ENCODE results near the gene SETBP1. TPM values are rescaled to one million over a fixed set of nuclear protein-coding genes. Genes with fewer than 3 reads are reported as not detected.

Gene SETBP1
- total RNA-seq, 1 donor from 2014 or later, result 12.0 TPM

DNA sequence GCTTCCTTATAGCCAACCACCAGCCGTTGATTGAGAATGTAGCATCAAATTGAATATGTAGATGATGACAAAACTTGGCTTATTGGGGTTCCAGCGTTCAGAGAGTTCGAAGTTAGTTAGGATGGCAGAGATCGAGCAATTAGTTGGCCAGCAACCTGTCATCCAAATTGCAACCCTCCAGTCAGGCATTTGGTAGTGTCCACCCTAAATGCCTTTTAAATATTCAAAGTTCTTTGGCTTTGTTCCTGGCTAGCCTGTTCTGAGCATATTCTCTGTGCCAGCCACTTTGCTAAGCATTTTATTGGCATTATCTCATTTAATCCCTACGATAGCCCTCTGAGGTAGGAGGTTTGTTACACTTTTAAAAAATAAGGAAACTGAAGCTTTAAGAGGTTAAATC lies 342.8 kb downstream of the SETBP1 start:
- no peak overlapping the region for H3K4me3 ChIP-seq
- H3K4me2 ChIP-seq, result no peak overlapping the region
- no peaks in the 10 kb centered on the region for H3K9me3 Mint-ChIP-seq
- TF ChIP-seq, protein P1, sequence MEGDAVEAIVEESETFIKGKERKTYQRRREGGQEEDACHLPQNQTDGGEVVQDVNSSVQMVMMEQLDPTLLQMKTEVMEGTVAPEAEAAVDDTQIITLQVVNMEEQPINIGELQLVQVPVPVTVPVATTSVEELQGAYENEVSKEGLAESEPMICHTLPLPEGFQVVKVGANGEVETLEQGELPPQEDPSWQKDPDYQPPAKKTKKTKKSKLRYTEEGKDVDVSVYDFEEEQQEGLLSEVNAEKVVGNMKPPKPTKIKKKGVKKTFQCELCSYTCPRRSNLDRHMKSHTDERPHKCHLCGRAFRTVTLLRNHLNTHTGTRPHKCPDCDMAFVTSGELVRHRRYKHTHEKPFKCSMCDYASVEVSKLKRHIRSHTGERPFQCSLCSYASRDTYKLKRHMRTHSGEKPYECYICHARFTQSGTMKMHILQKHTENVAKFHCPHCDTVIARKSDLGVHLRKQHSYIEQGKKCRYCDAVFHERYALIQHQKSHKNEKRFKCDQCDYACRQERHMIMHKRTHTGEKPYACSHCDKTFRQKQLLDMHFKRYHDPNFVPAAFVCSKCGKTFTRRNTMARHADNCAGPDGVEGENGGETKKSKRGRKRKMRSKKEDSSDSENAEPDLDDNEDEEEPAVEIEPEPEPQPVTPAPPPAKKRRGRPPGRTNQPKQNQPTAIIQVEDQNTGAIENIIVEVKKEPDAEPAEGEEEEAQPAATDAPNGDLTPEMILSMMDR (IDR thresholded peaks at IDR 0.05), result no peak
- TF ChIP-seq EZH2phosphoT487 (IDR thresholded peaks at IDR 0.05) (no peak), EZH2 (IDR thresholded peaks at IDR 0.05) (no peak)
- no peak overlapping the region for H3K27ac Mint-ChIP-seq
- no peak overlapping the region for H3K4me3 Mint-ChIP-seq
- H3K27ac ChIP-seq, result no peak overlapping the region
- no peak overlapping the region for H3K9ac ChIP-seq
- no peaks in the 10 kb centered on the region for H3K79me2 ChIP-seq (ENCODE audit: low read depth)
- peaks cover 6% of the 10 kb centered on the region for H3K4me1 Mint-ChIP-seq
- no peaks in the 10 kb centered on the region for H3K36me3 ChIP-seq
- peaks cover 11% of the 10 kb centered on the region for H3K4me1 ChIP-seq
- H3F3A ChIP-seq (ENCODE audit: low read depth), result no peaks in the 10 kb centered on the region
- H3K27me3 Mint-ChIP-seq (ENCODE audit: insufficient read depth, low read depth), result peaks cover 2% of the 10 kb centered on the region
- H2AFZ ChIP-seq (replicated peaks), result no peak overlapping the region
- no peaks in the 10 kb centered on the region for H3K9me3 ChIP-seq (ENCODE audit: low read depth)
- no peaks in the 10 kb centered on the region for H3K27me3 ChIP-seq
- no peaks in the 10 kb centered on the region for H4K20me1 ChIP-seq (ENCODE audit: low read depth)
- no peak for DNase-seq (ENCODE audit: low spot score)
- no peaks in the 10 kb centered on the region for H3K36me3 Mint-ChIP-seq

DNA sequence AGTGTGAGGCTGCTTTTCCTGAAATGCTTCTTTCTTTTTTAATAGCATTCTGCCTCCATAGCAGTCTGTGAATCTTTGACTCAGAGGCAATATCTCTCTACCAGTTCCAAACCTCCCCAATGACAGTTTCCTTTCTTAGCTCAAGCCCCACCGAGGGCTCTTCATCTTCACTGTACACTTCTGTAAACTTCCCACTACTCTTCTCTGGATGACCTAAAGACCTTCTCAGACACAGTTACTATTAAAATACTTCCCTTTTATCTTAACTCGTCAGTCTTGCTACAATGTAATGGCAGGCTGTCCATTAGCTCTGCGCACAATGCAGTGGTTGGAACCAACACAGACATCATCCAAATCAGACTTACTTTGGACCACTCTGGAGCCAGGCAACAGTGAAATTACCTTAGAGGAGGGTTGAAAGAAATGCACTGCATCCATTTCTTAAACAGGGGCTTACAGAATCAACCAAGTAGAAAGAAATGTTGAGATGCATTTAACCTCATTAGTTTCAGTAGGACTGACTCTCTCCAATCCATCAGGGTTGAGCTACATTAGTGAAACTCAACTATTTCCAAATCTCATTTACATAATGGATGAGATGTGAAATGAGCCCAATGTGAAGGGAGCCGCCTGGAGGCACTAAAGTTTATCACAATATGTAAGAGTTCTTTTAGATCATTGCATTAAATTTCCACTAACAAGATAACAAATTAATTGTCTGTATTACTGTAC lies 343.8 kb downstream of the SETBP1 start:
- H3K4me3 Mint-ChIP-seq, result no peak overlapping the region
- peaks cover 3% of the 10 kb centered on the region for H3K9me3 Mint-ChIP-seq
- Histone ChIP-seq H3K4me2 (no peak overlapping the region), H3K27ac (no peak overlapping the region), H2AFZ (replicated peaks) (no peak overlapping the region), H3K36me3 (no peaks in the 10 kb centered on the region), H3K9ac (no peak overlapping the region), H3K27me3 (no peaks in the 10 kb centered on the region), H4K20me1 (ENCODE audit: low read depth) (no peaks in the 10 kb centered on the region), H3K9me3 (ENCODE audit: low read depth) (no peaks in the 10 kb centered on the region), H3F3A (ENCODE audit: low read depth) (no peaks in the 10 kb centered on the region), H3K79me2 (ENCODE audit: low read depth) (no peaks in the 10 kb centered on the region), H3K4me1 (peaks cover 11% of the 10 kb centered on the region), H3K4me3 (no peak overlapping the region)
- H3K36me3 Mint-ChIP-seq, result no peaks in the 10 kb centered on the region
- TF ChIP-seq EZH2phosphoT487 (IDR thresholded peaks at IDR 0.05) (no peak), EZH2 (IDR thresholded peaks at IDR 0.05) (no peak)
- TF ChIP-seq, protein P1 (IDR thresholded peaks at IDR 0.05), result no peak
- H3K27me3 Mint-ChIP-seq (ENCODE audit: insufficient read depth, low read depth), result peaks cover 2% of the 10 kb centered on the region
- no peak overlapping the region for H3K27ac Mint-ChIP-seq
- DNase-seq (ENCODE audit: low spot score), result no peak
- peaks cover 4% of the 10 kb centered on the region for H3K4me1 Mint-ChIP-seq

DNA sequence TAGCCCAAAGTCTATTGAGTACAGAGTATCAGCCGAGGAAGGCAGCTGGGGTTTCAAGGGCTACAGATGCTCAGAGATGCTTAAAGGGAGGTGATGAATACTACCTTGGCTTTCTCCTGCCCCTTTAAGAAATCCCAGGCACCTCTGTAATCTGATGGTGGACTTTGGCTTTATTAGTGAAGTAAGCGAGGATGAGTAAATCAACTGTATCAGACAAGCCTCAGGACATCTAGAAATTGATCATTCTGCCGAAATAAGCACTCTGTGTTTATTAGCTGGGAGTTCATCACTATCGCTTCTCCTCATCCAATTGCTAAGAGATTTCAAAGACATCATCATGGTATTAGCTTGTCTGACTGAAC lies 344.4 kb downstream of the SETBP1 start:
- TF ChIP-seq EZH2phosphoT487 (IDR thresholded peaks at IDR 0.05), result no peak
- TF ChIP-seq, protein P1 (IDR thresholded peaks at IDR 0.05), result no peak
- no peak for TF ChIP-seq EZH2 (IDR thresholded peaks at IDR 0.05)
- no peaks in the 10 kb centered on the region for H3K36me3 ChIP-seq
- Mint-ChIP-seq H3K9me3 (peaks cover 3% of the 10 kb centered on the region), H3K4me3 (no peak overlapping the region), H3K27ac (no peak overlapping the region), H3K4me1 (peaks cover 4% of the 10 kb centered on the region), H3K36me3 (no peaks in the 10 kb centered on the region), H3K27me3 (ENCODE audit: insufficient read depth, low read depth) (peaks cover 2% of the 10 kb centered on the region)
- H3F3A ChIP-seq (ENCODE audit: low read depth), result no peaks in the 10 kb centered on the region
- H3K27me3 ChIP-seq, result no peaks in the 10 kb centered on the region
- no peaks in the 10 kb centered on the region for H4K20me1 ChIP-seq (ENCODE audit: low read depth)
- no peak for DNase-seq (ENCODE audit: low spot score)
- peaks cover 11% of the 10 kb centered on the region for H3K4me1 ChIP-seq
- no peak overlapping the region for H3K27ac ChIP-seq
- no peaks in the 10 kb centered on the region for H3K79me2 ChIP-seq (ENCODE audit: low read depth)
- no peak overlapping the region for H3K9ac ChIP-seq
- no peak overlapping the region for H3K4me3 ChIP-seq
- no peaks in the 10 kb centered on the region for H3K9me3 ChIP-seq (ENCODE audit: low read depth)
- no peak overlapping the region for H3K4me2 ChIP-seq
- no peak overlapping the region for H2AFZ ChIP-seq (replicated peaks)

Measured in neural progenitor cell (in vitro differentiated cells).